ENCODE measurements around the gene MSGN1.

Gene MSGN1

DNA sequence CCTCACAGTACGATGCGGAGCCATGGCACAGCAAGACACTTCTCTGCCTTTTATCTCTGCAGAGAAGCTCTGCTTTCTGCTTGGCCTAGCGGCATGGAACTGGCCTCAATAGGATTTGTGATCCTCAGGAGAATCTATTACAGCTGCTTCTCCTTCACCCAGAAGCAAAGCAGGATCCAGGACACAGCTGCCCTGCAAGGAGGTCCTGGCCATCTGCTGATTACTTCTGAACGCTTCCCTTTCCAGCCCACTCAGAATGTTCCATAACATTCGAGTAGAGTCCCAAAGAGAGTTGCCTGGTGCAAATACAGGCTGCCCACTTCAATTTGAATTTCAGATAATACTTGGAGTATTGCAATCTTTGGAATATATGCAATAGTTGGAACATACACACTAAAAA, 33.0 kb downstream of the MSGN1 start:
- no peak for DNase-seq (ENCODE audit: low read depth)

DNA sequence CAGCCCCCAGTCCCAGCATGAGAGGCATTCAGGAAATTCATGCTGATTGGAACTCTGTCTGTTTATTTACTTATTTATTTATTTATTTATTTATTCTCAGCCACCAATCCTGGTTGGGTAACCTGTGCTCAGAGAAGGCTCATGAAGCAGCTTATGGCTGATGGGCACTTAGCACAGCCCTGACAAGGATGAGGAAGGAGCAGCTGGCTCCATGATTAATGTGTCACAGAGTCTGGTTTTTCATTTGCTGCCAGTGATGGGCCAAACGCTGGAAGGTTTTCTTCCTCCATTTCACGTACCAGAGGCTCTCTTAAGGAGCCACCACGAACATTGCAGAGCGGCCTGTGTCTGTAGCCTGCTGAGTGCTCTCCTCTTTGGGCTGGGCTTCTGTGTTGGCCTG, 33.9 kb downstream of the MSGN1 start:
- no peak for DNase-seq (ENCODE audit: low read depth)

DNA sequence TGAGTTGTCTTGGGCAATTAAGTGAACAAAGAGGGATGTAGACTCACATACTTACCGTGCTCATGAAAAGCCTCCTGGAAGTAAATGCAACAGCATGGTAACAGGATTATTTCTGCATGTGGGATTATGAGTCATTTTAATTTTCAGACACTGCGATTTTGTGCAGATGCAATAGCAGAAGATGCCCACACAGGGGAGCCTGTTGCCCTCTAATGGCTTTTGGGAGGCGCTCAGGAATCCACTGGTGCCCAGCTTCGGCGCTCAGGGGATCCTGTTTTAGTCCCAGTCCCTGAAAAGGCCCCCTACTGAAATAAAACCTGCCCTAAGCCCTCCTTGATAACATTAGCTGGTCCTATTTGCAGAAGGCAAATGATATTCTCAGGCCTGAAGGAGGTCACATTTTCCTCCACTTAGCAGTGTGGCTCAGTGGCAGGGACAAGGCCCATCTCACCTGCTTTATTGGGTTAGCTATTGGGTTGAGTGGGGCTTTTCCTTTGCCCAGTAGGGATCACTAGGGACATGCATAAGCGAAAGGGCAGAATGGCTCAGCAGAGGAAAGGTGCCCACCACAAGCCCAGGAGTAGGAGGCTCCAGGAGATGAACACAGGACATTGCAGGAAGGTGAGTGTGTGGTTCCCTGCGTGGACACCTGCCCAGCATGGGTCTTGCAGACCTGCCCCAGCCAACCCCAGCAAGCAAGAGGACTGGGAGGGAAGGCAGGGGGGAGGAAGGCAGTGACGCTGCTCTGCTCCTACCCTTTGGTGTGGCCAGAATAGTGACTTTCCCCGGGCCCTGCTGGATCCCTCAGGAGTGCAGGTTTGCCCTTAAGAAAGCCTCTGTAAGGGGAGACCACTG, 35.7 kb downstream of the MSGN1 start:
- DNase-seq (ENCODE audit: low read depth), result no peak

DNA sequence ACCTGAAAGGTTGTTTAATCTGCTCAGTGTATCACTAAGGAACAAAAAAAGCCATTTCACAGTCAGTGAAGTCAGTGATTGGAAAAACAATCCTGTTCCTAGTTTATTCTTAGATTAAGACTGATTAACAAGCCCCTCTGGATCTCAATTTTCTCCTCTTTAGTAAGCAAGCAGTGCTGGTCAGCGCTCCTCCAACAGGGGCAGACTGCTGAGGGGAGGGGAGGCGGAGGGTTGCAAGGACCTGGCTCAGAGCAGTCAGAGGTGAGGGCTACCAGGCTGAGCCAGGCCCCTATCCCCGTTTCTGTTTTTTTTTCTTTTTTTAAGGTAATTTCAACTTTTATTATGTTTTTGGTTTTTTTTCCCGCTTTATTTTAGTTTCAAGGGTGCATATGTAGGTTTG, 37.5 kb downstream of the MSGN1 start:
- DNase-seq (ENCODE audit: low read depth), result no peak

DNA sequence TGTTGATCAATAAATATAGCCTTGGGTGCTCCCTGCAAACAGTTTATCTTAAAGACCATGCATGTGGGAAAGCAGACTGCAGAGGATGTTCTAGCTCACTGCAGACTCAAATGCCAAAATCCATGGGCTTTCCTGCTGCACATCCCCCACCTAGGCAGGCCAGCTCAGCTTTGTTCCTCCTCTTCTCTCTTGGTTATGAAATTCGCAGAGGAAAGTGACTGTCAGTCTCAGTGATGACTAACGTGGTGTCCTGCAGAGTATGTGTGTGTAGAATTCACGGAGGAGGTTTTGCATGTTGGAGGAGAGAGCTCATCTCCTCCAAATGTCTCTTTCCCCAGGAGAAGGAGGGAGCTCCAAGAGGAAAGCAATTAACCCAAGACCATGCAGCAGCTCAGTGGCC, 40.8 kb downstream of the MSGN1 start:
- no peak for DNase-seq (ENCODE audit: low read depth)

DNA sequence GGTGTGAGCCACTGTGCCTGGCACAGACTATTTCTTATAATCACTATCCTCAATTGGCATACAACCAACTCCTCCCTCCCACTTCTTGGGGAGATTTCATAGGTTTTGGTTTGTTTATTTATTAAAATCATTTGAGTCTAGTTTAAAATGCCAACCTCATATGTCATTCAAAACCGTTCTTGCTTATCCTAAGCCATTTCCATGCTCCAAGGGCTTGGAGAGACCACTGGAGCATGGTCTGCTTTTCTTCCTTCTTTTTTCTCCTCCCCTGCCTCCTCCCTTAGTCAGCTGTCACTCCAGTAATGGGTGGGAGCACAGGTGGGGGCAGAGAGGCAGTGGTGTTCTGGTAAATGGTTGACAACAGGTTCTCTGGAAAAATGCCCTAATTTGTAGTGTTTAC, 41.8 kb downstream of the MSGN1 start:
- no peak for DNase-seq (ENCODE audit: low read depth)

DNA sequence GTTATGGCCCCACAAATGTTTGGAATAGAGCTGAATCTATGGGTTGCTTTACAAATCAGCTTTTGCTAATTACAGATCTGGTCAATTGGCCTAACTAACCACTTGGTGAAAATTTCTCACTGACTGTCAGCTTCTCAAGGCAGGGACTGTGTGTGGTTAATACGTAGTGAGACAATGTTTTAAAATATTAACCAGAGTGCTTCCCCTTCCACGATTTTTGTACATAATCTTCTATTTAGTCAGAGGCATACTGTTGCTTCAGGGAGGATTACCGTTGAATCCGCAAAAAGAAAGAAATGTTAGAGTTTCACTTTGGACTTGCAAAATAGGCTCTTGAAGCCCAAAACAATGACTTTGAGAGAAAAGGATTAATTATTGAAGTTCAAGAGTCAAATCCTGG, 47.3 kb downstream of the MSGN1 start:
- DNase-seq (ENCODE audit: low read depth), result no peak

DNA sequence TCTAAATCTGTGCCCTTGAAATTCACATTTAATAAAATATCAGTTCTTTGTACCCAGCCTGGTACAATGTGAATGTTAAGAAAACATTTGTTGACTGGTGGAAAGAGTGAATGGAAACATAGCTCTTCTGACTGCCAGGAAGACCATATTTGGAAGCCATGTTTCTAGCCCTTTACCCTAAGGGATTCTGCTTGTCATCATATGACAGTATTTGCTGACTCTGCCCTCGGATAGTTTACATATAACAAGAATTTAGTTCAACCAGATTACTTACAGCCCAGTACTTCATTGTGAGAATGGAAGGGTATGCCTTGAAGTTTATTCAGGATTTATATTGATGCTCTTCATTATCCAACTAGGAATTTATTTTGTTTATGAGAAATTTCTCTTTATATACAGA, 48.4 kb downstream of the MSGN1 start:
- DNase-seq (ENCODE audit: low read depth), result no peak

DNA sequence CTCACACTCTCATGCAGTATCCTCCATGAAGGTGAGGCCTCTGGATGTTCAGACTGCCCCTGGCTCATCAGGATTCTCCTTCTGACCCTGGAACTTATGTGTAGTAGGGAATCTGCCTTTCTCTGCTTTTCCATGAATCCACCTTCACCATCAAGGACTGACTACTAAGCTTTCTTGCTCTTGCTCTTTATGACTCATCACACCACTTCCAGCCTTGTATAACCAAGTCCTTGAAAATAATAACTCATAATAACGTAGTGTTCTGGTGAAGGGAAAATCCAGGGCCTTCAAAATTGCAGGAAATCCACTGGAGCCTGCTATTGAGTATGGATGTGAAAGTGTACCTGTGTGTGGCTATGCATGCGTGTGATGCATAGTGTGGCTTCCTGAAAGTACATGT, 50.9 kb downstream of the MSGN1 start:
- DNase-seq (ENCODE audit: low read depth), result no peak
